GM15510 (cell line): ENCODE measurements around the gene FGF1.

Experiments
- POLR2A ChIP-seq: IDR thresholded peaks from 3 replicates; pipeline ENCODE4 v1.6.1; 2011; ENCODE audit warnings: borderline replicate concordance; ENCODE audit not compliant: insufficient read length; ENCODE audit errors: extremely low read depth

The FGF1 gene

GRCh38 chr5:142685418-142686209, at the start of gene FGF1:
Gene FGF1, minus strand, starts transcription at chr5:142686090. Its CDS starts 71,963 bp downstream, at chr5:142614127.
- no peak for TF ChIP-seq POLR2A

- TF ChIP-seq POLR2A, result no peak
These were observed 41.8 kb upstream of the FGF1 start for GRCh38 chr5:142727735-142728047.

GRCh38 chr5:142726188-142726731, 40.4 kb upstream of the FGF1 start:
- no peak for TF ChIP-seq POLR2A

GRCh38 chr5:142725231-142726187, 39.6 kb upstream of the FGF1 start:
- TF ChIP-seq POLR2A, result no peak

- no peak for TF ChIP-seq POLR2A
These were observed 38.9 kb upstream of the FGF1 start for GRCh38 chr5:142724821-142725220.

- TF ChIP-seq POLR2A, result no peak
These were observed 37.0 kb upstream of the FGF1 start for GRCh38 chr5:142722896-142723295.

GRCh38 chr5:142722146-142722545, 36.3 kb upstream of the FGF1 start:
- TF ChIP-seq POLR2A, result no peak

- TF ChIP-seq POLR2A, result no peak
These were observed 34.9 kb upstream of the FGF1 start for GRCh38 chr5:142720641-142721271.

- no peak for TF ChIP-seq POLR2A
These were observed 34.0 kb upstream of the FGF1 start for GRCh38 chr5:142719836-142720370.

GRCh38 chr5:142717582-142718215, 31.8 kb upstream of the FGF1 start:
- TF ChIP-seq POLR2A, result no peak

GRCh38 chr5:142716963-142717362, 31.1 kb upstream of the FGF1 start:
- TF ChIP-seq POLR2A, result no peak

- no peak for TF ChIP-seq POLR2A
These were observed 29.4 kb upstream of the FGF1 start for GRCh38 chr5:142715291-142715690.

- TF ChIP-seq POLR2A, result no peak
These were observed 27.3 kb upstream of the FGF1 start for GRCh38 chr5:142713121-142713706.

- TF ChIP-seq POLR2A, result no peak
These were observed 17.3 kb upstream of the FGF1 start for GRCh38 chr5:142703153-142703552.
